SK-N-SH (cell line): ENCODE data around the gene MLX. TPM values are rescaled to one million over a fixed set of nuclear protein-coding genes. Genes with fewer than 3 reads are reported as not detected.

Experiments
- CTCF ChIA-PET: fragments of 300-600, 350-600 bp; formaldehyde crosslinking; extraction: SDS; loops from one replicate; lab custom pipeline; 2021; lab: Yijun Ruan, JAX
- POLR2A ChIA-PET: fragments of 350-600 bp; sonication (Branson Sonifier 250); formaldehyde crosslinking; extraction: SDS; loops from one replicate; lab custom pipeline; 2020; ENCODE audit warnings: antibody characterized with exemption, inconsistent platforms; lab: Yijun Ruan, JAX
- DNase-seq: peaks from one replicate; pipeline ENCODE4 v3.0.0; 2012
- H2AFZ ChIP-seq: fragments of 200-600 bp; sonication (generic); 2 replicates; pipeline ENCODE4 v1.8.1; 2016; ENCODE audit warnings: antibody characterized with exemption, mild to moderate bottlenecking, low read depth
- H3F3A ChIP-seq: fragments of 200-600 bp; sonication (generic); replicated peaks from 2 replicates; pipeline ENCODE3; 2016; ENCODE audit warnings: antibody characterized with exemption, mild to moderate bottlenecking; ENCODE audit not compliant: insufficient read depth
- H3K27ac ChIP-seq, 2 experiments: fragments of 200-500 bp in 1 of 2; fragments of 200-600 bp in 1 of 2; sonication (Bioruptor generic) in 1 of 2; sonication (generic), shearing (Covaris generic) in 1 of 2; 2 replicates each; pipeline versions ENCODE4 v1.5.1 to v1.6.1; 2014 to 2016; ENCODE audit warnings: low read depth in 2 of 2, inconsistent platforms in 1 of 2, low read length in 1 of 2, mild to moderate bottlenecking in 1 of 2, mixed read lengths in 1 of 2
- H3K27me3 ChIP-seq: fragments of 200-600 bp; sonication (generic), shearing (Covaris generic); 2 replicates; pipeline ENCODE4 v1.6.1; 2016; ENCODE audit warnings: mixed run types; ENCODE audit not compliant: insufficient read depth
- H3K36me3 ChIP-seq, 2 experiments: fragments of 200-500 bp in 1 of 2; fragments of 200-600 bp in 1 of 2; sonication (Bioruptor generic) in 1 of 2; sonication (generic) in 1 of 2; replicated peaks in 1 of 2; 2 replicates each; pipeline versions ENCODE3 to v1.5.1; 2014 to 2016; ENCODE audit warnings: low read length in 1 of 2, mild to moderate bottlenecking in 1 of 2; ENCODE audit not compliant: insufficient read depth in 2 of 2, control insufficient read depth in 1 of 2
- H3K4me1 ChIP-seq, 2 experiments: fragments of 200-500 bp in 1 of 2; fragments of 200-600 bp in 1 of 2; sonication (Bioruptor generic) in 1 of 2; sonication (generic), shearing (Covaris generic) in 1 of 2; 2 replicates each; pipeline versions ENCODE4 v1.5.1 to v1.6.1; 2014 to 2016; ENCODE audit warnings: low read depth in 1 of 2, low read length in 1 of 2, mixed run types in 1 of 2; ENCODE audit not compliant: insufficient read depth in 2 of 2, control insufficient read depth in 1 of 2
- H3K4me2 ChIP-seq: fragments of 200-600 bp; sonication (generic), shearing (Covaris generic); 2 replicates; pipeline ENCODE4 v1.6.1; 2017; ENCODE audit warnings: mixed run types
- H3K4me3 ChIP-seq, 2 experiments: fragments of 200-500 bp in 1 of 2; fragments of 200-600 bp in 1 of 2; sonication (Bioruptor generic) in 1 of 2; sonication (generic), shearing (Covaris generic) in 1 of 2; 2 replicates each; pipeline versions ENCODE4 v1.5.1 to v1.8.1; 2014 to 2016; ENCODE audit warnings: low read depth in 2 of 2, inconsistent platforms in 1 of 2, low read length in 1 of 2, mild to moderate bottlenecking in 1 of 2, mixed read lengths in 1 of 2, moderate library complexity in 1 of 2
- H3K79me2 ChIP-seq: fragments of 200-600 bp; sonication (generic); 2 replicates; pipeline ENCODE4 v1.8.1; 2017; ENCODE audit warnings: mild to moderate bottlenecking; ENCODE audit not compliant: insufficient read depth
- H3K9ac ChIP-seq: fragments of 200-600 bp; sonication (generic); 2 replicates; pipeline ENCODE4 v1.6.1; 2017; ENCODE audit warnings: mixed run types
- H3K9me2 ChIP-seq: fragments of 200-600 bp; sonication (generic); 2 replicates; pipeline ENCODE4 v1.6.1; 2017; ENCODE audit warnings: mixed run types
- H3K9me3 ChIP-seq: fragments of 200-600 bp; sonication (generic); 2 replicates; pipeline ENCODE4 v1.6.1; 2017; ENCODE audit warnings: mixed run types, mild to moderate bottlenecking, moderate library complexity
- H4K20me1 ChIP-seq: fragments of 200-600 bp; sonication (generic); 2 replicates; pipeline ENCODE4 v1.6.1; 2017; ENCODE audit warnings: mild to moderate bottlenecking, mixed run types; ENCODE audit not compliant: insufficient read depth
- CHD2 ChIP-seq: fragments of 150-350 bp; IDR thresholded peaks from 2 replicates; pipeline ENCODE4 v1.6.1; 2018; ENCODE audit warnings: low read length; ENCODE audit not compliant: partially characterized antibody
- CTCF ChIP-seq: fragments of 200-600 bp; sonication (generic); IDR thresholded peaks from 2 replicates; pipeline ENCODE4 v1.6.1; 2017; ENCODE audit warnings: antibody characterized with exemption, mild to moderate bottlenecking, moderate library complexity
- FOSL2 ChIP-seq: IDR thresholded peaks from 2 replicates; pipeline ENCODE4 v1.4.0; 2012; ENCODE audit warnings: low read depth, mild to moderate bottlenecking, moderate library complexity, borderline replicate concordance
- GABPA ChIP-seq: IDR thresholded peaks from 2 replicates; pipeline ENCODE4 v1.4.0; 2012; ENCODE audit warnings: low read depth, mild to moderate bottlenecking
- GATA2 ChIP-seq: sonication (generic); formaldehyde crosslinking; IDR thresholded peaks from 2 replicates; pipeline ENCODE4 v1.5.0; 2020; ENCODE audit warnings: mild to moderate bottlenecking, missing genetic modification reagents
- JUND ChIP-seq: IDR thresholded peaks from 2 replicates; pipeline ENCODE4 v1.4.0; 2012
- PBX3 ChIP-seq: IDR thresholded peaks from 2 replicates; pipeline ENCODE4; 2012
- RCOR1 ChIP-seq: fragments of 150-350 bp; IDR thresholded peaks from 2 replicates; pipeline ENCODE4 v1.6.1; 2017; ENCODE audit warnings: antibody characterized with exemption, low read length
- RFX5 ChIP-seq: IDR thresholded peaks from 2 replicates; pipeline ENCODE4 v1.6.1; 2012; ENCODE audit warnings: mild to moderate bottlenecking, improper control_type of control experiment, low read length
- SIN3A ChIP-seq: IDR thresholded peaks from 2 replicates; pipeline ENCODE4 v1.6.1; 2012; ENCODE audit warnings: low read depth, mild to moderate bottlenecking, low read length, moderate library complexity, borderline replicate concordance
- SMC3 ChIP-seq: IDR thresholded peaks from 2 replicates; pipeline ENCODE4 v1.6.1; 2012; ENCODE audit warnings: low read depth, low read length, improper control_type of control experiment
- TAF1 ChIP-seq: IDR thresholded peaks from 2 replicates; pipeline ENCODE4 v1.6.1; 2012; ENCODE audit warnings: low read depth, mild to moderate bottlenecking, low read length, moderate library complexity, borderline replicate concordance
- TCF12 ChIP-seq: IDR thresholded peaks from 2 replicates; pipeline ENCODE4 v1.4.0; 2012
- TEAD4 ChIP-seq: IDR thresholded peaks from 2 replicates; pipeline ENCODE4 v1.4.0; 2012; ENCODE audit warnings: mild to moderate bottlenecking, borderline replicate concordance; ENCODE audit not compliant: insufficient read depth
- USF2 ChIP-seq: fragments of 150-350 bp; IDR thresholded peaks from 2 replicates; pipeline ENCODE4 v1.6.1; 2017; ENCODE audit warnings: antibody characterized with exemption, low read length, low read depth, borderline replicate concordance
- WGBS: methylation state at CpG from one replicate; pipeline ENCODE4 v1.1.6; 2017; ENCODE audit warnings: low lambda C conversion rate; 5-methylcytosine and 5-hydroxymethylcytosine counted together
- polyA plus RNA-seq, 3 experiments: library from polyadenylated mRNA; depleted of rRNA; stranded (reverse); fragments of >200 nt; gene quantifications; 2 replicates each; pipeline ENCODE4 v1.2.3, GENCODE V29; 2012
- TF ChIP-seq, protein P1 (sequence below): IDR thresholded peaks from 2 replicates; pipeline ENCODE4 v1.4.0; 2012; ENCODE audit warnings: low read depth, borderline replicate concordance

The MLX gene
- polyA plus RNA-seq, 1 of the 3 experiments (the other 2 are of a cell fraction): 44.5 TPM

- H3K4me2 ChIP-seq: peak overlapping the region; percentile 98
- peak overlapping the region; percentile 86; the same call in 1 of the 2 replicates for H3K9ac ChIP-seq
- no peaks in the 10 kb centered on the region for H3K9me2 ChIP-seq
- WGBS: 14% methylated on average over 1 of the region's 1 CpG
- no peaks in the 10 kb centered on the region for H3K27me3 ChIP-seq
- H3K9me3 ChIP-seq: no peaks in the 10 kb centered on the region
- no peaks in the 10 kb centered on the region for H4K20me1 ChIP-seq
- no peak overlapping the region; a peak in 1 of 4 replicates for H3K27ac ChIP-seq
- ChIA-PET CTCF (interaction anchor here (1.0 to 1.4 kb wide), 2 partner anchors 13 to 14 kb away, joined by 3 to 4 read pairs; no protein-coding TSS in a partner anchor), POLR2A (interaction anchor here (0.6 kb wide), 1 partner anchor 11 kb away, joined by 3 read pairs; no protein-coding TSS in a partner anchor)
- H3K4me3 ChIP-seq: peak overlapping the region; percentile 78 to 98
- H2AFZ ChIP-seq: no peak overlapping the region
- peaks cover 16 to 33% of the 10 kb centered on the region in 2 experiments for H3K36me3 ChIP-seq
- peaks cover 29% of the 10 kb centered on the region for H3F3A ChIP-seq
- DNase-seq: no peak
- TF ChIP-seq SMC3 (no peak), SIN3A (no peak), CHD2 (no peak), TEAD4 (no peak), GABPA (no peak), PBX3 (no peak), USF2 (no peak), CTCF (no peak), RFX5 (no peak), TAF1 (no peak)
- peaks cover 65% of the 10 kb centered on the region for H3K79me2 ChIP-seq
- H3K4me1 ChIP-seq: peaks cover 4 to 33% of the 10 kb centered on the region in 2 experiments; a peak in 3 of 4 replicates
Observed at GRCh38 chr17:42563543-42563942, 3.4 kb upstream of the MLX start.

- ChIA-PET CTCF (interaction anchor here (0.8 to 8.3 kb wide), 4 partner anchors 12 to 115 kb away, joined by 3 to 51 read pairs (median 4); no protein-coding TSS in a partner anchor), POLR2A (interaction anchor here (1.1 kb wide), 1 partner anchor 10 kb away, joined by 3 read pairs; no protein-coding TSS in a partner anchor)
- peaks cover 4 to 33% of the 10 kb centered on the region in 2 experiments; a peak in 3 of 4 replicates for H3K4me1 ChIP-seq
- peaks cover 29% of the 10 kb centered on the region for H3F3A ChIP-seq
- H2AFZ ChIP-seq: no peak overlapping the region
- H3K9me3 ChIP-seq: no peaks in the 10 kb centered on the region
- no peak overlapping the region for H3K4me3 ChIP-seq
- no peak overlapping the region for H3K9ac ChIP-seq
- H3K36me3 ChIP-seq: peaks cover 20 to 37% of the 10 kb centered on the region in 2 experiments
- DNase-seq: no peak
- peak overlapping the region; percentile 98 for H3K4me2 ChIP-seq
- H3K27ac ChIP-seq: no peak overlapping the region; a peak in 1 of 4 replicates
- H3K27me3 ChIP-seq: no peaks in the 10 kb centered on the region
- no peaks in the 10 kb centered on the region for H3K9me2 ChIP-seq
- peaks cover 69% of the 10 kb centered on the region for H3K79me2 ChIP-seq
- no peaks in the 10 kb centered on the region for H4K20me1 ChIP-seq
- 85% methylated on average over 9 of the region's 9 CpGs for WGBS
- TF ChIP-seq USF2 (no peak), SMC3 (no peak), RCOR1 (no peak), CTCF (no peak), GATA2 (no peak), FOSL2 (no peak), JUND (no peak), TCF12 (no peak), RFX5 (no peak), GABPA (no peak)
- TF ChIP-seq, protein P1, sequence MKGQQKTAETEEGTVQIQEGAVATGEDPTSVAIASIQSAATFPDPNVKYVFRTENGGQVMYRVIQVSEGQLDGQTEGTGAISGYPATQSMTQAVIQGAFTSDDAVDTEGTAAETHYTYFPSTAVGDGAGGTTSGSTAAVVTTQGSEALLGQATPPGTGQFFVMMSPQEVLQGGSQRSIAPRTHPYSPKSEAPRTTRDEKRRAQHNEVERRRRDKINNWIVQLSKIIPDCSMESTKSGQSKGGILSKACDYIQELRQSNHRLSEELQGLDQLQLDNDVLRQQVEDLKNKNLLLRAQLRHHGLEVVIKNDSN: no peak
Observed at GRCh38 chr17:42563950-42564349, 3.0 kb upstream of the MLX start.
